ENCODE data around the gene PACRG. TPM values are rescaled to one million over a fixed set of nuclear protein-coding genes. Genes with fewer than 3 reads are reported as not detected.

The PACRG gene
- polyA plus RNA-seq, 3 donors = not detected

- Histone ChIP-seq H3K9ac (ENCODE audit: insufficient read depth, low read length, poor library complexity, severe bottlenecking) (no peak overlapping the region), H3K4me1 (ENCODE audit: control insufficient read depth in 1 of 2, insufficient read depth in 2 of 2, low read length in 2 of 2) (no peaks in the 10 kb centered on the region), H4K20me1 (ENCODE audit: insufficient read depth, low read length) (no peaks in the 10 kb centered on the region), H3K36me3 (replicated peaks in 1 of 2; ENCODE audit: control insufficient read depth in 1 of 2, insufficient read depth in 2 of 2, low read length in 2 of 2) (no peaks in the 10 kb centered on the region), H3K4me2 (replicated peaks; ENCODE audit: extremely low read depth, low read length, poor library complexity, severe bottlenecking) (no peak overlapping the region), H3K4me3 (replicated peaks in 1 of 3; ENCODE audit: low read depth in 2 of 3, low read length in 3 of 3) (no peak overlapping the region), H3K27me3 (ENCODE audit: control insufficient read depth in 2 of 2, insufficient read depth in 2 of 2, low read length in 2 of 2) (no peaks in the 10 kb centered on the region), H3K9me3 (replicated peaks in 1 of 2; ENCODE audit: control insufficient read depth in 1 of 2, insufficient read depth in 1 of 2, low read length in 2 of 2) (no peaks in the 10 kb centered on the region), H2AFZ (ENCODE audit: insufficient read depth, low read depth, low read length, poor library complexity, severe bottlenecking) (no peak overlapping the region), H3K27ac (ENCODE audit: low read depth in 1 of 2, low read length in 2 of 2) (no peak overlapping the region), H3K79me2 (ENCODE audit: insufficient read depth, low read length) (no peaks in the 10 kb centered on the region)
- H3K4me1 Mint-ChIP-seq = no peaks in the 10 kb centered on the region
- peaks cover 0 to 3% (median 0%) of the 10 kb centered on the region in 3 donors for H3K27me3 Mint-ChIP-seq (ENCODE audit: low read depth in 3 of 3)
- H3K4me3 Mint-ChIP-seq = no peak overlapping the region
- no peaks in the 10 kb centered on the region for H3K36me3 Mint-ChIP-seq
- no peak for TF ChIP-seq CTCF (IDR thresholded peaks at IDR 0.05)
- no CpG with 5 or more reads among the region's 3 CpGs for WGBS (ENCODE audit: insufficient coverage)
- intact Hi-C loops (cut with micrococcal nuclease) = no loop called here
- H3K27ac Mint-ChIP-seq = no peak overlapping the region
- DNase-seq = no peak
- peaks cover 0 to 9% (median 2%) of the 10 kb centered on the region in 7 donors for H3K9me3 Mint-ChIP-seq
Observed at GRCh38 chr6:162862462-162862861, 134.7 kb downstream of the PACRG start.

GRCh38 chr6:162862941-162863340 is 135.2 kb downstream of the PACRG start:
- H3K27me3 Mint-ChIP-seq (ENCODE audit: low read depth in 3 of 3) = peaks cover 0 to 3% (median 0%) of the 10 kb centered on the region in 3 donors
- no peak overlapping the region for H3K9ac ChIP-seq (ENCODE audit: insufficient read depth, low read length, poor library complexity, severe bottlenecking)
- no peaks in the 10 kb centered on the region for H3K79me2 ChIP-seq (ENCODE audit: insufficient read depth, low read length)
- no peaks in the 10 kb centered on the region for H3K4me1 Mint-ChIP-seq
- no peak overlapping the region for H3K4me3 ChIP-seq (replicated peaks in 1 of 3; ENCODE audit: low read depth in 2 of 3, low read length in 3 of 3)
- no peaks in the 10 kb centered on the region for H3K9me3 ChIP-seq (replicated peaks in 1 of 2; ENCODE audit: control insufficient read depth in 1 of 2, insufficient read depth in 1 of 2, low read length in 2 of 2)
- H2AFZ ChIP-seq (ENCODE audit: insufficient read depth, low read depth, low read length, poor library complexity, severe bottlenecking) = no peak overlapping the region
- H3K4me1 ChIP-seq (ENCODE audit: control insufficient read depth in 1 of 2, insufficient read depth in 2 of 2, low read length in 2 of 2) = no peaks in the 10 kb centered on the region
- no peaks in the 10 kb centered on the region for H3K36me3 ChIP-seq (replicated peaks in 1 of 2; ENCODE audit: control insufficient read depth in 1 of 2, insufficient read depth in 2 of 2, low read length in 2 of 2)
- H3K4me2 ChIP-seq (replicated peaks; ENCODE audit: extremely low read depth, low read length, poor library complexity, severe bottlenecking) = no peak overlapping the region
- no peak for TF ChIP-seq CTCF (IDR thresholded peaks at IDR 0.05)
- no peaks in the 10 kb centered on the region for H3K27me3 ChIP-seq (ENCODE audit: control insufficient read depth in 2 of 2, insufficient read depth in 2 of 2, low read length in 2 of 2)
- intact Hi-C loops (cut with micrococcal nuclease) = no loop called here
- no CpG with 5 or more reads among the region's 5 CpGs for WGBS (ENCODE audit: insufficient coverage)
- no peak overlapping the region for H3K27ac ChIP-seq (ENCODE audit: low read depth in 1 of 2, low read length in 2 of 2)
- no peaks in the 10 kb centered on the region for H4K20me1 ChIP-seq (ENCODE audit: insufficient read depth, low read length)
- H3K4me3 Mint-ChIP-seq = no peak overlapping the region
- no peaks in the 10 kb centered on the region for H3K36me3 Mint-ChIP-seq
- H3K27ac Mint-ChIP-seq = no peak overlapping the region
- no peak for DNase-seq
- H3K9me3 Mint-ChIP-seq = peaks cover 0 to 9% (median 2%) of the 10 kb centered on the region in 7 donors
